ENCODE results near the gene PLAAT3. TPM values are rescaled to one million over a fixed set of nuclear protein-coding genes. Genes with fewer than 3 reads are reported as not detected.

PLAAT3 gene
- polyA plus RNA-seq, 1 donor from 2014 or later: not detected

DNA sequence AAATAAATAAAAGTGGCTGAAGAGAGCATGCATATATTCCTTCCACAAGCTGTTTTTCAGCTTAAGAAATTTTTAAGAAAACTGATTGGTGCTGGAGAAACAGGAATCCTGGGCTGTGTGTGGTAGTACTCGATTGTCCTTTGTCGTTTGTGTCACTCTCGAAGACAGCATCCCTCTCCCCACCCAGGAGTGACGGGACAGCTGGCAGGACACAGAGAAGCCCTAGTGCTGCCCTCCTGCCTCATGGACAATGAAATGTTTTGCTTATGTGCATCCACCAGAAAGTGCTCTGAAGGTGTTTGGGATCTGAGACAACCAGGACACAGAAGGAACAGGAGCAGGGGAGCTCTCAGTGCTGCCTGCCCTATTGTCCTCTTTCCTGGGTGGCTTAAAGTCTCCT lies 64.8 kb downstream of the PLAAT3 start:
- Histone ChIP-seq H3K9me3 (ENCODE audit: low read length) (no peaks in the 10 kb centered on the region), H3K9me2 (ENCODE audit: insufficient read depth, low read length) (no peaks in the 10 kb centered on the region), H3K36me3 (ENCODE audit: insufficient read depth, low read length) (no peaks in the 10 kb centered on the region), H3K9ac (ENCODE audit: low read length) (no peak overlapping the region), H3K27ac (ENCODE audit: low read length) (no peak overlapping the region), H3K4me2 (ENCODE audit: low read length) (no peak overlapping the region), H3K27me3 (ENCODE audit: insufficient read depth, low read depth, low read length) (no peaks in the 10 kb centered on the region), H3K79me2 (replicated peaks; ENCODE audit: insufficient read depth, low read length) (no peaks in the 10 kb centered on the region), H4K20me1 (ENCODE audit: insufficient read depth) (no peaks in the 10 kb centered on the region), H3F3A (ENCODE audit: insufficient read depth, low read length, poor library complexity, severe bottlenecking) (no peaks in the 10 kb centered on the region), H2AFZ (ENCODE audit: low read depth, low read length) (no peak overlapping the region), H3K4me3 (ENCODE audit: low read length) (no peak overlapping the region)
- TF ChIP-seq RAD21 (conservative IDR thresholded peaks at IDR 0.05) (no peak), MXI1 (conservative IDR thresholded peaks at IDR 0.05; ENCODE audit: poor library complexity, severe bottlenecking) (no peak)

DNA sequence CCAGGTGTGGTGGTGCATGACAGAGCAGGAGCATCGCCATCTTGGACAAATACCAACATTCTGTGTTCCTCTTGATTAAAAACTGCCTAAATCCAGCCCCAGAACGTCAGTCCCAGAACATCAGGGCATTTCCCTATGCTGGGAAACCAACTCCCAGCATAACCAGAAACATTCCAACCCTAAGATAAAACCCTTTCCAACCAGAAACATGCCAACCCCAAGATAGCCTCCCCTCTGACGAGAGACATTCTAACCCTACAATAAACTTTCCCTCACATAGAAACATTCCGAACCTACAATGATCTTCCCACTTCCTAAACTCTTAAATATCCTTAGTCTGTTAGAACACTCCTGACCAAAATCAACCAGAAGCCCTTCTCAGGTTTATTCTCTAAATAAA lies 66.1 kb downstream of the PLAAT3 start:
- no peaks in the 10 kb centered on the region for H3K9me2 ChIP-seq (ENCODE audit: insufficient read depth, low read length)
- H3K79me2 ChIP-seq (replicated peaks; ENCODE audit: insufficient read depth, low read length): no peaks in the 10 kb centered on the region
- H3K36me3 ChIP-seq (ENCODE audit: insufficient read depth, low read length): no peaks in the 10 kb centered on the region
- no peaks in the 10 kb centered on the region for H4K20me1 ChIP-seq (ENCODE audit: insufficient read depth)
- no peaks in the 10 kb centered on the region for H3F3A ChIP-seq (ENCODE audit: insufficient read depth, low read length, poor library complexity, severe bottlenecking)
- H3K9ac ChIP-seq (ENCODE audit: low read length): no peak overlapping the region
- H3K4me3 ChIP-seq (ENCODE audit: low read length): no peak overlapping the region
- H2AFZ ChIP-seq (ENCODE audit: low read depth, low read length): no peak overlapping the region
- H3K27ac ChIP-seq (ENCODE audit: low read length): no peak overlapping the region
- no peaks in the 10 kb centered on the region for H3K27me3 ChIP-seq (ENCODE audit: insufficient read depth, low read depth, low read length)
- H3K9me3 ChIP-seq (ENCODE audit: low read length): no peaks in the 10 kb centered on the region
- TF ChIP-seq RAD21 (conservative IDR thresholded peaks at IDR 0.05) (no peak), TAF1 (IDR thresholded peaks at IDR 0.05; ENCODE audit: low read depth) (no peak)
- H3K4me2 ChIP-seq (ENCODE audit: low read length): no peak overlapping the region

DNA sequence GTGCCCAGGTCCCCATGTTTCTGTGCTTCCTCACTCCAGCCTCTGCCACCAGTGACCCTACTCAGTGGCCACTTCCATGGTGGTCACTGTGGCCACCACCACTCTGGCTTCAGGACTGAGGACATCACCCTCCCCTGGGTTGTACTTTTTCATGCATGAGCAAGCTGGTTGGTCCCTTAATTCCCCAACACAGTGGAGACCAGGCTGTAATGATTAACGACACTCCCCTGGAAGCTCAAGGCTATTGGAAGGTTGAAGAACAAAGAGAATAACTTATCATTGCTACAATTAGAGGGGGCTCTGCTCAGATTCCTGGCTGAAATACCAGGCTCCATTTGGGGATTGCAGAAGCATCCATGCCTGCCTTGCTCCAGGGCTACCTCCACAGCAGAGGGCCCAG lies 67.2 kb downstream of the PLAAT3 start:
- H3K79me2 ChIP-seq (replicated peaks; ENCODE audit: insufficient read depth, low read length): no peaks in the 10 kb centered on the region
- no peak overlapping the region for H3K4me2 ChIP-seq (ENCODE audit: low read length)
- no peaks in the 10 kb centered on the region for H3K9me3 ChIP-seq (ENCODE audit: low read length)
- H3K9me2 ChIP-seq (ENCODE audit: insufficient read depth, low read length): no peaks in the 10 kb centered on the region
- H3K4me3 ChIP-seq (ENCODE audit: low read length): no peak overlapping the region
- no peaks in the 10 kb centered on the region for H4K20me1 ChIP-seq (ENCODE audit: insufficient read depth)
- H2AFZ ChIP-seq (ENCODE audit: low read depth, low read length): no peak overlapping the region
- no peak overlapping the region for H3K27ac ChIP-seq (ENCODE audit: low read length)
- no peak for TF ChIP-seq EZH2 (IDR thresholded peaks at IDR 0.05; ENCODE audit: borderline replicate concordance, insufficient read depth, low read length, poor library complexity, severe bottlenecking)
- TF ChIP-seq, protein P1, sequence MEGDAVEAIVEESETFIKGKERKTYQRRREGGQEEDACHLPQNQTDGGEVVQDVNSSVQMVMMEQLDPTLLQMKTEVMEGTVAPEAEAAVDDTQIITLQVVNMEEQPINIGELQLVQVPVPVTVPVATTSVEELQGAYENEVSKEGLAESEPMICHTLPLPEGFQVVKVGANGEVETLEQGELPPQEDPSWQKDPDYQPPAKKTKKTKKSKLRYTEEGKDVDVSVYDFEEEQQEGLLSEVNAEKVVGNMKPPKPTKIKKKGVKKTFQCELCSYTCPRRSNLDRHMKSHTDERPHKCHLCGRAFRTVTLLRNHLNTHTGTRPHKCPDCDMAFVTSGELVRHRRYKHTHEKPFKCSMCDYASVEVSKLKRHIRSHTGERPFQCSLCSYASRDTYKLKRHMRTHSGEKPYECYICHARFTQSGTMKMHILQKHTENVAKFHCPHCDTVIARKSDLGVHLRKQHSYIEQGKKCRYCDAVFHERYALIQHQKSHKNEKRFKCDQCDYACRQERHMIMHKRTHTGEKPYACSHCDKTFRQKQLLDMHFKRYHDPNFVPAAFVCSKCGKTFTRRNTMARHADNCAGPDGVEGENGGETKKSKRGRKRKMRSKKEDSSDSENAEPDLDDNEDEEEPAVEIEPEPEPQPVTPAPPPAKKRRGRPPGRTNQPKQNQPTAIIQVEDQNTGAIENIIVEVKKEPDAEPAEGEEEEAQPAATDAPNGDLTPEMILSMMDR (IDR thresholded peaks at IDR 0.05; ENCODE audit: poor library complexity, severe bottlenecking): no peak
- no peak for TF ChIP-seq RAD21 (conservative IDR thresholded peaks at IDR 0.05)
- TF ChIP-seq, protein P2, sequence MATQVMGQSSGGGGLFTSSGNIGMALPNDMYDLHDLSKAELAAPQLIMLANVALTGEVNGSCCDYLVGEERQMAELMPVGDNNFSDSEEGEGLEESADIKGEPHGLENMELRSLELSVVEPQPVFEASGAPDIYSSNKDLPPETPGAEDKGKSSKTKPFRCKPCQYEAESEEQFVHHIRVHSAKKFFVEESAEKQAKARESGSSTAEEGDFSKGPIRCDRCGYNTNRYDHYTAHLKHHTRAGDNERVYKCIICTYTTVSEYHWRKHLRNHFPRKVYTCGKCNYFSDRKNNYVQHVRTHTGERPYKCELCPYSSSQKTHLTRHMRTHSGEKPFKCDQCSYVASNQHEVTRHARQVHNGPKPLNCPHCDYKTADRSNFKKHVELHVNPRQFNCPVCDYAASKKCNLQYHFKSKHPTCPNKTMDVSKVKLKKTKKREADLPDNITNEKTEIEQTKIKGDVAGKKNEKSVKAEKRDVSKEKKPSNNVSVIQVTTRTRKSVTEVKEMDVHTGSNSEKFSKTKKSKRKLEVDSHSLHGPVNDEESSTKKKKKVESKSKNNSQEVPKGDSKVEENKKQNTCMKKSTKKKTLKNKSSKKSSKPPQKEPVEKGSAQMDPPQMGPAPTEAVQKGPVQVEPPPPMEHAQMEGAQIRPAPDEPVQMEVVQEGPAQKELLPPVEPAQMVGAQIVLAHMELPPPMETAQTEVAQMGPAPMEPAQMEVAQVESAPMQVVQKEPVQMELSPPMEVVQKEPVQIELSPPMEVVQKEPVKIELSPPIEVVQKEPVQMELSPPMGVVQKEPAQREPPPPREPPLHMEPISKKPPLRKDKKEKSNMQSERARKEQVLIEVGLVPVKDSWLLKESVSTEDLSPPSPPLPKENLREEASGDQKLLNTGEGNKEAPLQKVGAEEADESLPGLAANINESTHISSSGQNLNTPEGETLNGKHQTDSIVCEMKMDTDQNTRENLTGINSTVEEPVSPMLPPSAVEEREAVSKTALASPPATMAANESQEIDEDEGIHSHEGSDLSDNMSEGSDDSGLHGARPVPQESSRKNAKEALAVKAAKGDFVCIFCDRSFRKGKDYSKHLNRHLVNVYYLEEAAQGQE (IDR thresholded peaks at IDR 0.05; ENCODE audit: borderline replicate concordance): no peak
- no peak for TF ChIP-seq SMC3 (conservative IDR thresholded peaks at IDR 0.05; ENCODE audit: poor library complexity)
- TF ChIP-seq EP300 (conservative IDR thresholded peaks at IDR 0.05; ENCODE audit: poor library complexity, severe bottlenecking): no peak
- no peak for TF ChIP-seq MXI1 (conservative IDR thresholded peaks at IDR 0.05; ENCODE audit: poor library complexity, severe bottlenecking)
- no peak for TF ChIP-seq TAF1 (IDR thresholded peaks at IDR 0.05; ENCODE audit: low read depth)
- no peak for TF ChIP-seq POLR2AphosphoS5 (IDR thresholded peaks at IDR 0.05)
- H3K9ac ChIP-seq (ENCODE audit: low read length): no peak overlapping the region
- H3F3A ChIP-seq (ENCODE audit: insufficient read depth, low read length, poor library complexity, severe bottlenecking): no peaks in the 10 kb centered on the region
- no peaks in the 10 kb centered on the region for H3K27me3 ChIP-seq (ENCODE audit: insufficient read depth, low read depth, low read length)
- no peaks in the 10 kb centered on the region for H3K36me3 ChIP-seq (ENCODE audit: insufficient read depth, low read length)

All from neural cell (in vitro differentiated cells).